Neuronal stem cell (in vitro differentiated cells): Measurements from ENCODE around the gene DLX4.
A peak's percentile ranks its signal among the peaks of the same experiment; 100 is the strongest.

ENCODE experiments used
- DNase-seq: peaks from one replicate; pipeline ENCODE4 v3.0.0-alpha.2; 2013; ENCODE audit warnings: low spot score
- H2AFZ ChIP-seq: one replicate; pipeline ENCODE4 v1.6.1; 2013; ENCODE audit warnings: mild to moderate bottlenecking, low read length, inconsistent platforms
- H2AK5ac ChIP-seq: 2 replicates; pipeline ENCODE4 v1.6.1; 2013; ENCODE audit warnings: low read depth, mild to moderate bottlenecking, inconsistent platforms, low read length, moderate library complexity, mixed read lengths
- H2BK120ac ChIP-seq: 2 replicates; pipeline ENCODE4 v1.6.1; 2013; ENCODE audit warnings: low read depth, mild to moderate bottlenecking, inconsistent platforms, low read length, moderate library complexity, mixed read lengths
- H2BK12ac ChIP-seq: one replicate; pipeline ENCODE4 v1.6.1; 2013; ENCODE audit warnings: low read length, inconsistent platforms
- H2BK15ac ChIP-seq: 2 replicates; pipeline ENCODE4 v1.6.1; 2013; ENCODE audit warnings: mild to moderate bottlenecking, low read length, inconsistent platforms, mixed read lengths
- H2BK5ac ChIP-seq: one replicate; pipeline ENCODE4 v1.6.1; 2013; ENCODE audit warnings: inconsistent platforms, mild to moderate bottlenecking, low read length, moderate library complexity
- H3K14ac ChIP-seq: one replicate; pipeline ENCODE4 v1.6.1; 2013; ENCODE audit warnings: low read length, inconsistent platforms
- H3K18ac ChIP-seq: 2 replicates; pipeline ENCODE4 v1.6.1; 2013; ENCODE audit warnings: low read length, inconsistent platforms
- H3K23ac ChIP-seq: 2 replicates; pipeline ENCODE4 v1.6.1; 2013; ENCODE audit warnings: low read depth, mild to moderate bottlenecking, mixed read lengths, low read length, inconsistent platforms; ENCODE audit not compliant: poor library complexity
- H3K27ac ChIP-seq: replicated peaks from 3 replicates; pipeline ENCODE4 v1.5.1; 2013; ENCODE audit warnings: low read length, inconsistent platforms
- H3K27me3 ChIP-seq, 3 experiments: 2 replicates each; pipeline ENCODE4 v1.6.1; 2013; ENCODE audit warnings: low read length in 3 of 3, mild to moderate bottlenecking in 2 of 3, inconsistent platforms in 1 of 3, low read depth in 1 of 3, mixed read lengths in 1 of 3, moderate library complexity in 1 of 3; ENCODE audit not compliant: control insufficient read depth in 3 of 3, insufficient read depth in 3 of 3
- H3K36me3 ChIP-seq, 2 donors: replicated peaks in 1 of 2; 2 replicates each; pipeline ENCODE4 v1.6.1; 2013; ENCODE audit warnings: low read length in 2 of 2; ENCODE audit not compliant: control insufficient read depth in 2 of 2, insufficient read depth in 2 of 2
- H3K4ac ChIP-seq: 2 replicates; pipeline ENCODE4 v1.6.1; 2013; ENCODE audit warnings: inconsistent platforms, mild to moderate bottlenecking, low read length, moderate library complexity
- H3K4me1 ChIP-seq, 2 donors: 1 replicate in 1 of 2; 2 replicates in 1 of 2; pipeline ENCODE4 v1.6.1; 2013; ENCODE audit warnings: low read length in 2 of 2, low read depth in 1 of 2; ENCODE audit not compliant: control insufficient read depth in 2 of 2, insufficient read depth in 1 of 2
- H3K4me2 ChIP-seq: one replicate; pipeline ENCODE4 v1.6.1; 2013; ENCODE audit warnings: mild to moderate bottlenecking, low read length, inconsistent platforms; ENCODE audit not compliant: insufficient read depth, poor library complexity, severe bottlenecking
- H3K4me3 ChIP-seq, 2 donors: 2 replicates each; pipeline ENCODE4 v1.5.1; 2013; ENCODE audit warnings: low read length in 2 of 2, mild to moderate bottlenecking in 2 of 2, inconsistent platforms in 1 of 2, moderate library complexity in 1 of 2
- H3K79me1 ChIP-seq: one replicate; pipeline ENCODE4 v1.6.1; 2013; ENCODE audit warnings: low read depth, mild to moderate bottlenecking, inconsistent platforms, low read length, moderate library complexity
- H3K9ac ChIP-seq: one replicate; pipeline ENCODE4 v1.6.1; 2013; ENCODE audit warnings: mild to moderate bottlenecking, low read depth, low read length, inconsistent platforms; ENCODE audit not compliant: poor library complexity
- H3K9me3 ChIP-seq, 2 donors: replicated peaks in 1 of 2; 2 replicates each; pipeline versions ENCODE3 to v1.6.1; 2013; ENCODE audit warnings: low read length in 2 of 2, mild to moderate bottlenecking in 2 of 2, inconsistent platforms in 1 of 2, low read depth in 1 of 2, mixed read lengths in 1 of 2, moderate library complexity in 1 of 2; ENCODE audit not compliant: control insufficient read depth in 2 of 2, insufficient read depth in 1 of 2
- H4K8ac ChIP-seq: one replicate; pipeline ENCODE4 v1.6.1; 2013; ENCODE audit warnings: low read depth, mild to moderate bottlenecking, inconsistent platforms, low read length, moderate library complexity
- H4K91ac ChIP-seq: one replicate; pipeline ENCODE4 v1.6.1; 2013; ENCODE audit warnings: low read length, low read depth, mild to moderate bottlenecking, inconsistent platforms; ENCODE audit not compliant: poor library complexity
- WGBS, 2 donors: extraction: QIAGEN DNeasy Blood & Tissue Kit; methylation state at CpG; one replicate each; pipeline ENCODE4 v1.1.7; 2013; ENCODE audit warnings: missing lambda C conversion rate in 2 of 2, mixed read lengths in 1 of 2; ENCODE audit not compliant: insufficient read length in 2 of 2, insufficient replicate concordance in 1 of 2; ENCODE audit errors: extremely low coverage in 2 of 2; 5-methylcytosine and 5-hydroxymethylcytosine counted together

DLX4 gene

GRCh38 chr17:49976828-49977202 is 7.8 kb downstream of the DLX4 start:
- Histone ChIP-seq H3K23ac (no peak overlapping the region), H2BK12ac (no peak overlapping the region), H4K91ac (no peak overlapping the region), H3K27ac (no peak overlapping the region), H3K4me3 (no peak overlapping the region), H3K4me2 (no peak overlapping the region), H2AK5ac (no peak overlapping the region), H3K14ac (peak overlapping the region; percentile 1), H3K36me3 (no peaks in the 10 kb centered on the region), H2BK120ac (no peak overlapping the region), H2BK5ac (no peak overlapping the region), H3K4ac (no peak overlapping the region), H3K27me3 (peaks cover 20 to 98% (median 33%) of the 10 kb centered on the region in 3 experiments), H3K9ac (no peak overlapping the region), H2AFZ (no peak overlapping the region), H3K9me3 (no peaks in the 10 kb centered on the region), H3K4me1 (peaks cover 0 to 20% of the 10 kb centered on the region in 2 donors), H3K18ac (no peak overlapping the region), H2BK15ac (no peak overlapping the region), H3K79me1 (no peaks in the 10 kb centered on the region), H4K8ac (no peak overlapping the region)
- WGBS, 2 donors, result no CpG with 5 or more reads among the region's 4 CpGs
- DNase-seq, result no peak

- H3K27me3 ChIP-seq, result peaks cover 11 to 94% (median 24%) of the 10 kb centered on the region in 3 experiments
- no peak overlapping the region for H2BK15ac ChIP-seq
- no peaks in the 10 kb centered on the region for H3K36me3 ChIP-seq
- no peak overlapping the region for H2BK120ac ChIP-seq
- H3K4ac ChIP-seq, result no peak overlapping the region
- H2BK5ac ChIP-seq, result no peak overlapping the region
- no peaks in the 10 kb centered on the region for H3K9me3 ChIP-seq
- no peak overlapping the region for H3K9ac ChIP-seq
- no peak overlapping the region for H2AK5ac ChIP-seq
- H2AFZ ChIP-seq, result no peak overlapping the region
- no peak overlapping the region for H3K4me2 ChIP-seq
- no peak overlapping the region for H4K8ac ChIP-seq
- DNase-seq, result no peak
- no peak overlapping the region for H3K27ac ChIP-seq
- H3K4me1 ChIP-seq, result peaks cover 0 to 17% of the 10 kb centered on the region in 2 donors
- H3K14ac ChIP-seq, result no peak overlapping the region
- no peak overlapping the region for H3K4me3 ChIP-seq
- H3K18ac ChIP-seq, result peak overlapping the region; percentile 15
- no peak overlapping the region for H3K23ac ChIP-seq
- WGBS, 2 donors, result no CpG with 5 or more reads among the region's 7 CpGs
- no peak overlapping the region for H4K91ac ChIP-seq
- no peaks in the 10 kb centered on the region for H3K79me1 ChIP-seq
- peak overlapping the region; percentile 30 for H2BK12ac ChIP-seq
These were observed 8.7 kb downstream of the DLX4 start for GRCh38 chr17:49977463-49978389.

GRCh38 chr17:49978501-49978900 is 9.5 kb downstream of the DLX4 start:
- Histone ChIP-seq H4K8ac (no peak overlapping the region), H2BK12ac (no peak overlapping the region), H3K9me3 (no peaks in the 10 kb centered on the region), H2BK120ac (no peak overlapping the region), H3K4me1 (peaks cover 0 to 15% of the 10 kb centered on the region in 2 donors), H2AFZ (no peak overlapping the region), H2BK15ac (no peak overlapping the region), H3K18ac (peak overlapping the region; percentile 63), H3K27ac (no peak overlapping the region), H2BK5ac (no peak overlapping the region), H4K91ac (no peak overlapping the region), H3K14ac (no peak overlapping the region), H3K27me3 (peaks cover 4 to 86% (median 16%) of the 10 kb centered on the region in 3 experiments), H3K79me1 (no peaks in the 10 kb centered on the region), H3K36me3 (no peaks in the 10 kb centered on the region), H2AK5ac (no peak overlapping the region), H3K23ac (no peak overlapping the region), H3K4me3 (no peak overlapping the region), H3K9ac (no peak overlapping the region), H3K4me2 (no peak overlapping the region), H3K4ac (no peak overlapping the region)
- no peak for DNase-seq
- WGBS, 2 donors, result no CpG with 5 or more reads among the region's 13 CpGs

GRCh38 chr17:49979748-49980479 is 10.9 kb downstream of the DLX4 start:
- no CpG with 5 or more reads among the region's 4 CpGs for WGBS, 2 donors
- no peak for DNase-seq
- no peak overlapping the region for H3K4me3 ChIP-seq
- H2BK5ac ChIP-seq, result no peak overlapping the region
- no peaks in the 10 kb centered on the region for H3K9me3 ChIP-seq
- no peak overlapping the region for H3K18ac ChIP-seq
- no peak overlapping the region for H3K4me2 ChIP-seq
- no peak overlapping the region for H3K14ac ChIP-seq
- H2BK120ac ChIP-seq, result peak overlapping the region; percentile 73
- no peak overlapping the region for H3K4ac ChIP-seq
- H3K36me3 ChIP-seq, result no peaks in the 10 kb centered on the region
- H3K9ac ChIP-seq, result no peak overlapping the region
- no peak overlapping the region for H4K8ac ChIP-seq
- peaks cover 0 to 16% of the 10 kb centered on the region in 2 donors for H3K4me1 ChIP-seq
- peaks cover 3% of the 10 kb centered on the region for H3K79me1 ChIP-seq
- H2BK12ac ChIP-seq, result no peak overlapping the region
- no peak overlapping the region for H4K91ac ChIP-seq
- H2AK5ac ChIP-seq, result peak overlapping the region; percentile 90
- no peak overlapping the region for H3K23ac ChIP-seq
- peaks cover 0 to 72% (median 4%) of the 10 kb centered on the region in 3 experiments for H3K27me3 ChIP-seq
- H2BK15ac ChIP-seq, result peak overlapping the region; percentile 55
- H3K27ac ChIP-seq, result no peak overlapping the region
- no peak overlapping the region for H2AFZ ChIP-seq
